ENCODE measurements around the gene GALNTL6.
A peak's percentile ranks its signal among the peaks of the same experiment; 100 is the strongest.

The GALNTL6 gene

DNA sequence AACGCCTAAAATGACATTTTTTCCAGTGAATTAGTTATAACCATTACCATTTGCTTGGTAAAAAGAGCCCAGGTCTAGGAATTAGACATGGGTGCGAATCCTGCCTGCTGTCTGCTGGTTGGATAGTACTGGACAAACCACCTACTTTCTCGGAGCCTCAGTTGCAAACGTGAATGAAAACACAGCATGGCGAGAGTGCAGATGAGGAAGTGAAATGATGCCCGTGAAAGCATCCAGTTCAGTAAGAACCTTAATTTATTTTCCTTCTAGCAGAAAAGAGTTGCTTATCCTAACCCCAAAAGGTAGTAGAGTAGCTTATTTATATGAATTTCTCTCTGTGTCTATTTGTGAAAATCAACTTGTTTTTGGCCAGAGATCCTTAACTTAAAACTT lies 1184.0 kb downstream of the GALNTL6 start:
- Histone ChIP-seq H3K4me1 (ENCODE audit: insufficient read depth, low read length, poor library complexity, severe bottlenecking) (peaks cover 21% of the 10 kb centered on the region), H3K9ac (ENCODE audit: low read depth, low read length, poor library complexity, severe bottlenecking) (no peak overlapping the region), H3K9me3 (ENCODE audit: insufficient read depth, low read depth, low read length) (no peaks in the 10 kb centered on the region), H4K20me1 (ENCODE audit: insufficient read depth, low read length, poor library complexity, severe bottlenecking) (no peaks in the 10 kb centered on the region), H3F3A (ENCODE audit: low read depth) (no peaks in the 10 kb centered on the region), H3K79me2 (ENCODE audit: insufficient read depth, low read length) (no peaks in the 10 kb centered on the region), H3K27me3 (ENCODE audit: insufficient read depth, low read length, poor library complexity, severe bottlenecking) (no peaks in the 10 kb centered on the region), H2AFZ (ENCODE audit: low read length) (no peak overlapping the region), H3K9me2 (replicated peaks; ENCODE audit: low read depth, low read length) (no peaks in the 10 kb centered on the region), H3K36me3 (ENCODE audit: insufficient read depth, low read length) (no peaks in the 10 kb centered on the region), H3K4me2 (ENCODE audit: low read depth, low read length, poor library complexity, severe bottlenecking) (no peak overlapping the region), H3K4me3 (ENCODE audit: low read length, poor library complexity, severe bottlenecking) (no peak overlapping the region)
- TF ChIP-seq EZH2phosphoT487 (IDR thresholded peaks at IDR 0.05; ENCODE audit: borderline replicate concordance), result no peak
- TF ChIP-seq, protein P1, sequence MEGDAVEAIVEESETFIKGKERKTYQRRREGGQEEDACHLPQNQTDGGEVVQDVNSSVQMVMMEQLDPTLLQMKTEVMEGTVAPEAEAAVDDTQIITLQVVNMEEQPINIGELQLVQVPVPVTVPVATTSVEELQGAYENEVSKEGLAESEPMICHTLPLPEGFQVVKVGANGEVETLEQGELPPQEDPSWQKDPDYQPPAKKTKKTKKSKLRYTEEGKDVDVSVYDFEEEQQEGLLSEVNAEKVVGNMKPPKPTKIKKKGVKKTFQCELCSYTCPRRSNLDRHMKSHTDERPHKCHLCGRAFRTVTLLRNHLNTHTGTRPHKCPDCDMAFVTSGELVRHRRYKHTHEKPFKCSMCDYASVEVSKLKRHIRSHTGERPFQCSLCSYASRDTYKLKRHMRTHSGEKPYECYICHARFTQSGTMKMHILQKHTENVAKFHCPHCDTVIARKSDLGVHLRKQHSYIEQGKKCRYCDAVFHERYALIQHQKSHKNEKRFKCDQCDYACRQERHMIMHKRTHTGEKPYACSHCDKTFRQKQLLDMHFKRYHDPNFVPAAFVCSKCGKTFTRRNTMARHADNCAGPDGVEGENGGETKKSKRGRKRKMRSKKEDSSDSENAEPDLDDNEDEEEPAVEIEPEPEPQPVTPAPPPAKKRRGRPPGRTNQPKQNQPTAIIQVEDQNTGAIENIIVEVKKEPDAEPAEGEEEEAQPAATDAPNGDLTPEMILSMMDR (conservative IDR thresholded peaks at IDR 0.05; ENCODE audit: low read length), result no peak

DNA sequence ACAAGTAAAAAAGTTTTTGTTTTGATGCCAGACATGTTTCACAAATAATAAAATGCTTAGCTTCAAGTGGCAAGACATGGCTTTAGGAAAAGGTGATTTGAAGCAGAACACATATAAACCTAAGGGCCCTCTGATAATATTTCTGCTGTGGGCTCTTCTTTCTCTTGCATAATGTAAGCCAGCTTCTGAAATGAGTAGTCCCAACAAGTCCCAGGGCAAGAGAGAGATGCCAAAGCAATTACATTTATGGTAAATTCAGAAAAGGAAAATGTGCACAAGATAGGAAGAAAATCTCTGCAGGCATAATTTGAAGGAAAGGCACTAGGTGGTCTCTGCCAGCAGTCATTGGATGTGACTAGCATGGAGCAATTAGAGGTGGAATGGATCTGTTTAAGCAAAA lies 1184.7 kb downstream of the GALNTL6 start:
- no peaks in the 10 kb centered on the region for H3K9me3 ChIP-seq (ENCODE audit: insufficient read depth, low read depth, low read length)
- H3K36me3 ChIP-seq (ENCODE audit: insufficient read depth, low read length), result no peaks in the 10 kb centered on the region
- no peaks in the 10 kb centered on the region for H4K20me1 ChIP-seq (ENCODE audit: insufficient read depth, low read length, poor library complexity, severe bottlenecking)
- H3K79me2 ChIP-seq (ENCODE audit: insufficient read depth, low read length), result no peaks in the 10 kb centered on the region
- H3F3A ChIP-seq (ENCODE audit: low read depth), result no peaks in the 10 kb centered on the region
- H3K9me2 ChIP-seq (replicated peaks; ENCODE audit: low read depth, low read length), result no peaks in the 10 kb centered on the region
- H3K4me1 ChIP-seq (ENCODE audit: insufficient read depth, low read length, poor library complexity, severe bottlenecking), result peaks cover 15% of the 10 kb centered on the region
- no peak overlapping the region for H3K9ac ChIP-seq (ENCODE audit: low read depth, low read length, poor library complexity, severe bottlenecking)
- peak overlapping the region; percentile 32 for H3K4me2 ChIP-seq (ENCODE audit: low read depth, low read length, poor library complexity, severe bottlenecking)
- no peak overlapping the region for H3K4me3 ChIP-seq (ENCODE audit: low read length, poor library complexity, severe bottlenecking)
- no peaks in the 10 kb centered on the region for H3K27me3 ChIP-seq (ENCODE audit: insufficient read depth, low read length, poor library complexity, severe bottlenecking)
- no peak overlapping the region for H2AFZ ChIP-seq (ENCODE audit: low read length)
- TF ChIP-seq EZH2phosphoT487 (IDR thresholded peaks at IDR 0.05; ENCODE audit: borderline replicate concordance), result no peak
- TF ChIP-seq, protein P1 (conservative IDR thresholded peaks at IDR 0.05; ENCODE audit: low read length), result no peak

DNA sequence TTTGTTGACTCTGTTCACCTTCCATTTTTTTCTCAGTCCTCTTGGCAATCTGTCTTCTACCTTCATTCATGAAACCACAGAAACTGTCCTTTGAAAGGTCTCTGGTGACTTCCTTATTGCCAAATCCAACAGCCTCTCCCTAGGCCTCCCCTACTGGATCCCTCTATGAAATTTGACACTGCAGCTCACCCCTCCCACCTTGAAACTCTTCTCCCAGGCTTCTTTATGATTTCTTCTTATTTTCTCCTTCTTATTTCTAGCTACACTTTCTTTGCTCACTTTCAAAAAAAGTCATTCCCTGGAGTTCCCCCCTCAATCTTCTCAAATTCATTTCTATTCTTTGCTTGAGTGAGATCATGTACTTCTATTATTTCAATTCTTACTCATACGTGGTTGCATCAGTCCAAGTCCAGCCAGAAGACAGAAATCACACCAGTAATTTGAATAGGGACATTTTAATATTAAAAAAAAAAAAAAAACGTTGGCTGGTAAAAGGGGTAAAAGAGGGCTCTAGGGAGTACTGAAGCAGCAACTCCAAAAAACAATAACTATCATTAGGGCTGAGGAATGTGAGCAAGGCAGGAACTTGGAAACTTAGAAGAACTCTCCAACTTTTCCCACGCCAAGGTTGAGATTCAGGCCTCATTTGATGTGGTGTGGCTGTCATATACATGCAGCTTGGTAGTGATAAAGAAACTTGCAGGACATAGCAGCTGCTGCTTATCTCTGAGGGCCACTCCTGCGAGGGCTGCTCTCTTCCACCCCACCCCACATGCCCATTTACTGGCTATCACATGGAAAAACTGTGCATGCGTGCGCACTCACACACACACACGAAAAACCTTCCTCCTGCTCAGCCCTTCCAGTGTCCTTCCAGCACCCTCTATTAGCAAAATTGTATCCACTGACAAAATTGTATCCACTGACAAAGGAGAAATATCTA lies 1185.6 kb downstream of the GALNTL6 start:
- H3K4me3 ChIP-seq (ENCODE audit: low read length, poor library complexity, severe bottlenecking), result no peak overlapping the region
- H3F3A ChIP-seq (ENCODE audit: low read depth), result no peaks in the 10 kb centered on the region
- no peak overlapping the region for H3K9ac ChIP-seq (ENCODE audit: low read depth, low read length, poor library complexity, severe bottlenecking)
- H3K4me2 ChIP-seq (ENCODE audit: low read depth, low read length, poor library complexity, severe bottlenecking), result peak overlapping the region; percentile 32
- TF ChIP-seq EZH2phosphoT487 (IDR thresholded peaks at IDR 0.05; ENCODE audit: borderline replicate concordance), result no peak
- TF ChIP-seq, protein P1 (conservative IDR thresholded peaks at IDR 0.05; ENCODE audit: low read length), result no peak
- no peaks in the 10 kb centered on the region for H3K27me3 ChIP-seq (ENCODE audit: insufficient read depth, low read length, poor library complexity, severe bottlenecking)
- no peaks in the 10 kb centered on the region for H3K9me3 ChIP-seq (ENCODE audit: insufficient read depth, low read depth, low read length)
- no peaks in the 10 kb centered on the region for H4K20me1 ChIP-seq (ENCODE audit: insufficient read depth, low read length, poor library complexity, severe bottlenecking)
- H2AFZ ChIP-seq (ENCODE audit: low read length), result no peak overlapping the region
- H3K36me3 ChIP-seq (ENCODE audit: insufficient read depth, low read length), result no peaks in the 10 kb centered on the region
- H3K4me1 ChIP-seq (ENCODE audit: insufficient read depth, low read length, poor library complexity, severe bottlenecking), result peaks cover 10% of the 10 kb centered on the region
- no peaks in the 10 kb centered on the region for H3K9me2 ChIP-seq (replicated peaks; ENCODE audit: low read depth, low read length)
- H3K79me2 ChIP-seq (ENCODE audit: insufficient read depth, low read length), result no peaks in the 10 kb centered on the region
